Measurements from ENCODE around the gene EEF2.

DNA sequence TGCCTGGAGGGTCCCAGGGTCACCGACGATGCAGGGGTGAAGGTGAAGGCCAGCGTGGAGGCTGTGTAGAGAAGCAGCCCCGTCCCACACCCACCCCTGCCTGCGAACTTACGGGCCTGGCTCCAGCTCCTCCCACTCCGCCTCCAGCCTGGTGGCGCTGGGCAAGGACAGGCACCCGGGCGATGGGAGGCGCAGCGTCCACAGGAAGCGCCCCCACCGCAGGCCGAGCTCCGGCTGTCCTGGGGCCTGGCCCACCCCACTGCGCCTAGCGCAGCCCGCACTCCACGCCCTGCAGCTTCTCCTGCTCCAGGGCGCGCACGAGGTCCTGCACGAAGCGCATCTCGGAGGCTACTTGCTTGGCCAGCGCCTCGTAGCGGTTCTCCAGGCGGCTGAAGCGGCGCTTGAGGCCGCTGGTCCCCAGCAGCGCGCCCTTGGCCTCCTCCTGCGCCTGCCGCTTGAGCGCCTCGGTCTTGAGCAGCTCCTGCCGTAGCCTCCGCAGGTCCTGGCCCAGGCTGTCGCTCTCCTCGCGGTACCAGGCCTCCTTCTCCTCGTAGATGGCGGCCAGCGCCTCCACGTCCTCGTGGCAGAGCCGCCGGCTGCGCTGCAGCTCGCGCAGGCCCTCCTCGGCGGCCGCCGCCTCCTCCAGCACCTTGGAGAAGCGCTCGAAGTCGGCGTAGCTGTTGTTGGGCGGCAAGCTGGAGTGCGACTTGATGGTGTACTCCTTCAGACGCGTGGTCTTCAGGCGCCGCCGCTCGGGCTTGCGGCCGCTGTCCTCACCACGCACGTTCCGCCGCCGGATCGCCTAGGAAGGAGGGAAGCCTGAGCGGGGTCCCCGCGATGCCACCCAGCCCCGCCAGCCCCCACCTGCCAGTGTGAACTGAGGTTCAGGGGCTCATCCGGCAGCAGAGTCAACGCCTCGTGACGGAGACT lies 26.2 kb downstream of the EEF2 start:
- TF ChIP-seq CTCF (IDR thresholded peaks at IDR 0.05; ENCODE audit: low read length) (no peak), EZH2 (IDR thresholded peaks at IDR 0.05; ENCODE audit: borderline replicate concordance, low read length) (no peak)
